ENCODE measurements around the gene ULBP2. TPM values are rescaled to one million over a fixed set of nuclear protein-coding genes. Genes with fewer than 3 reads are reported as not detected.
"Not testable (repeated sequence)": the region's sequence is repeated elsewhere in the genome, so short reads cannot be mapped to it uniquely, and the experiment has no call there.

ULBP2 gene
- total RNA-seq, 1 experiment from 2014 or later = 4.9 TPM

GRCh38 chr6:149951096-149951495 lies 9.3 kb downstream of the ULBP2 start:
- CTCF ChIA-PET = no interaction called here
- Mint-ChIP-seq H3K27me3 (ENCODE audit: insufficient read depth, unreplicated experiment) (peaks cover 11% of the 10 kb centered on the region), H3K27ac (ENCODE audit: unreplicated experiment) (no peak overlapping the region), H3K36me3 (ENCODE audit: insufficient read depth, unreplicated experiment) (no peaks in the 10 kb centered on the region), H3K4me1 (ENCODE audit: low read depth, unreplicated experiment) (no peaks in the 10 kb centered on the region), H3K9me3 (ENCODE audit: unreplicated experiment) (no peaks in the 10 kb centered on the region), H3K4me3 (ENCODE audit: unreplicated experiment) (no peak overlapping the region)
- POLR2A ChIA-PET = no interaction called here
- Histone ChIP-seq H3K27me3 (replicated peaks; ENCODE audit: control insufficient read depth, insufficient read depth, low read length) (no peaks in the 10 kb centered on the region), H3K9me3 (no peaks in the 10 kb centered on the region), H3K4me3 (ENCODE audit: low read depth, low read length) (no peak overlapping the region), H3K36me3 (ENCODE audit: control insufficient read depth, insufficient read depth, low read length) (no peaks in the 10 kb centered on the region), H3K4me1 (0 out of 2 replicates have a peak, but pooled peaks cover 3% of the 10 kb centered on the region)
- no peak for DNase-seq
- no peak for TF ChIP-seq CTCF (IDR thresholded peaks at IDR 0.05; ENCODE audit: insufficient read depth in 1 of 2, low read depth in 1 of 2, low read length in 1 of 2, severe bottlenecking in 1 of 2, unreplicated experiment in 1 of 2)
- no TSS peak for BruUV-seq (replicated peaks)
- intact Hi-C loops (cut with micrococcal nuclease; ENCODE audit: unreplicated experiment) = no loop called here

GRCh38 chr6:149951626-149952025 lies 9.8 kb downstream of the ULBP2 start:
- no peak for TF ChIP-seq CTCF (IDR thresholded peaks at IDR 0.05; ENCODE audit: insufficient read depth in 1 of 2, low read depth in 1 of 2, low read length in 1 of 2, severe bottlenecking in 1 of 2, unreplicated experiment in 1 of 2)
- H3K27ac Mint-ChIP-seq (ENCODE audit: unreplicated experiment) = no peak overlapping the region
- POLR2A ChIA-PET = no interaction called here
- peaks cover 13% of the 10 kb centered on the region for H3K27me3 Mint-ChIP-seq (ENCODE audit: insufficient read depth, unreplicated experiment)
- H3K27me3 ChIP-seq (replicated peaks; ENCODE audit: control insufficient read depth, insufficient read depth, low read length) = no peaks in the 10 kb centered on the region
- CTCF ChIA-PET = no interaction called here
- 0 out of 2 replicates have a peak, but pooled peaks cover 3% of the 10 kb centered on the region for H3K4me1 ChIP-seq
- H3K4me3 ChIP-seq (ENCODE audit: low read depth, low read length) = no peak overlapping the region
- no peaks in the 10 kb centered on the region for H3K9me3 ChIP-seq
- DNase-seq = no peak
- intact Hi-C loops (cut with micrococcal nuclease; ENCODE audit: unreplicated experiment) = no loop called here
- BruUV-seq (replicated peaks) = no TSS peak
- no peaks in the 10 kb centered on the region for H3K9me3 Mint-ChIP-seq (ENCODE audit: unreplicated experiment)
- H3K4me1 Mint-ChIP-seq (ENCODE audit: low read depth, unreplicated experiment) = no peaks in the 10 kb centered on the region
- H3K36me3 ChIP-seq (ENCODE audit: control insufficient read depth, insufficient read depth, low read length) = no peaks in the 10 kb centered on the region
- H3K4me3 Mint-ChIP-seq (ENCODE audit: unreplicated experiment) = no peak overlapping the region
- no peaks in the 10 kb centered on the region for H3K36me3 Mint-ChIP-seq (ENCODE audit: insufficient read depth, unreplicated experiment)

GRCh38 chr6:149953390-149953789 lies 11.6 kb downstream of the ULBP2 start:
- BruUV-seq (replicated peaks); H3K9me3 ChIP-seq; H3K27me3 ChIP-seq (replicated peaks; ENCODE audit: control insufficient read depth, insufficient read depth, low read length); H3K4me1 Mint-ChIP-seq (ENCODE audit: low read depth, unreplicated experiment); H3K36me3 ChIP-seq (ENCODE audit: control insufficient read depth, insufficient read depth, low read length); H3K4me3 Mint-ChIP-seq (ENCODE audit: unreplicated experiment); H3K9me3 Mint-ChIP-seq (ENCODE audit: unreplicated experiment); intact Hi-C loops (cut with micrococcal nuclease; ENCODE audit: unreplicated experiment); H3K27ac Mint-ChIP-seq (ENCODE audit: unreplicated experiment); H3K36me3 Mint-ChIP-seq (ENCODE audit: insufficient read depth, unreplicated experiment); H3K4me1 ChIP-seq; CTCF ChIA-PET; POLR2A ChIA-PET; H3K4me3 ChIP-seq (ENCODE audit: low read depth, low read length); DNase-seq: not testable (repeated sequence)
- H3K27me3 Mint-ChIP-seq (ENCODE audit: insufficient read depth, unreplicated experiment) = peaks cover 16% of the 10 kb centered on the region

GRCh38 chr6:149953934-149954327 lies 12.1 kb downstream of the ULBP2 start:
- H3K4me3 Mint-ChIP-seq (ENCODE audit: unreplicated experiment); POLR2A ChIA-PET; H3K36me3 Mint-ChIP-seq (ENCODE audit: insufficient read depth, unreplicated experiment); H3K9me3 ChIP-seq; H3K4me1 Mint-ChIP-seq (ENCODE audit: low read depth, unreplicated experiment); CTCF ChIA-PET; H3K27ac Mint-ChIP-seq (ENCODE audit: unreplicated experiment); BruUV-seq (replicated peaks); H3K9me3 Mint-ChIP-seq (ENCODE audit: unreplicated experiment); intact Hi-C loops (cut with micrococcal nuclease; ENCODE audit: unreplicated experiment); H3K4me1 ChIP-seq; H3K27me3 ChIP-seq (replicated peaks; ENCODE audit: control insufficient read depth, insufficient read depth, low read length); DNase-seq; H3K4me3 ChIP-seq (ENCODE audit: low read depth, low read length); H3K36me3 ChIP-seq (ENCODE audit: control insufficient read depth, insufficient read depth, low read length): not testable (repeated sequence)
- H3K27me3 Mint-ChIP-seq (ENCODE audit: insufficient read depth, unreplicated experiment) = peaks cover 16% of the 10 kb centered on the region

GRCh38 chr6:149954328-149954983 lies 12.6 kb downstream of the ULBP2 start:
- DNase-seq; H3K27ac Mint-ChIP-seq (ENCODE audit: unreplicated experiment); H3K36me3 ChIP-seq (ENCODE audit: control insufficient read depth, insufficient read depth, low read length); H3K9me3 Mint-ChIP-seq (ENCODE audit: unreplicated experiment); H3K4me1 ChIP-seq; BruUV-seq (replicated peaks); intact Hi-C loops (cut with micrococcal nuclease; ENCODE audit: unreplicated experiment); POLR2A ChIA-PET; H3K36me3 Mint-ChIP-seq (ENCODE audit: insufficient read depth, unreplicated experiment); CTCF ChIA-PET; H3K4me3 Mint-ChIP-seq (ENCODE audit: unreplicated experiment); H3K27me3 ChIP-seq (replicated peaks; ENCODE audit: control insufficient read depth, insufficient read depth, low read length); H3K9me3 ChIP-seq; H3K4me1 Mint-ChIP-seq (ENCODE audit: low read depth, unreplicated experiment); H3K4me3 ChIP-seq (ENCODE audit: low read depth, low read length): not testable (repeated sequence)
- H3K27me3 Mint-ChIP-seq (ENCODE audit: insufficient read depth, unreplicated experiment) = peaks cover 21% of the 10 kb centered on the region

Data from Caco-2 (cell line).